Uterus (tissue), 2 donors: ENCODE measurements around the gene CDH4.

Experiments used
- CTCF ChIP-seq, 4 experiments: fragments of 200-600 bp in 2 of 4; fragments of 450-650 bp in 2 of 4; sonication (generic) in 2 of 4; IDR thresholded peaks; one replicate each; pipeline ENCODE4 v1.5.1; 2016 to 2019; ENCODE audit warnings: antibody characterized with exemption in 4 of 4, mild to moderate bottlenecking in 2 of 4, moderate library complexity in 1 of 4
- POLR2A ChIP-seq, 2 donors: fragments of 450-650 bp; IDR thresholded peaks; one replicate each; pipeline ENCODE4 v1.6.1; 2016; ENCODE audit warnings: antibody characterized with exemption in 2 of 2, mild to moderate bottlenecking in 1 of 2, moderate library complexity in 1 of 2

DNA sequence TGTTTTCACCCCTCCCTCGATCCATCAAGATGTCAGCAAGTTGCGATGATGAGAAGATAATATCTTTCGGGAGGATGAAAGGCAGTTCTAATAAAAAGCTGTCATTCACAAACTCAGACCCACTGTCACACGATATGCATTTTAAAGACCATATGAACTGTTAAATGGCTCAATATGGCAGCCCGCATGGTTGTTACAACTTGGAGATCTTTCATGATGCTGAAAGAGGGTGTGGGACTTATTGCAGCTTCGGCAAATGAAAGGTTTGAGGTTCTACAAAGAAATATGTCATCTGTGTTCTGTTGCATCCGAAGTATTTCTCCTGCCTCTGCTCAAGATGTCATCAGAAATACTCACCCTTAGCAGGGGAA, 128.5 kb downstream of the CDH4 start:
- no peak for TF ChIP-seq CTCF (IDR thresholded peaks at IDR 0.05)
- TF ChIP-seq POLR2A (IDR thresholded peaks at IDR 0.05): no peak
